GDM1 (cell line): ENCODE results near the gene EDAR.

Experiments used
- DNase-seq: peaks from one replicate; lab custom pipeline; 2025; lab: John Stamatoyannopoulos, UW

EDAR gene

DNA sequence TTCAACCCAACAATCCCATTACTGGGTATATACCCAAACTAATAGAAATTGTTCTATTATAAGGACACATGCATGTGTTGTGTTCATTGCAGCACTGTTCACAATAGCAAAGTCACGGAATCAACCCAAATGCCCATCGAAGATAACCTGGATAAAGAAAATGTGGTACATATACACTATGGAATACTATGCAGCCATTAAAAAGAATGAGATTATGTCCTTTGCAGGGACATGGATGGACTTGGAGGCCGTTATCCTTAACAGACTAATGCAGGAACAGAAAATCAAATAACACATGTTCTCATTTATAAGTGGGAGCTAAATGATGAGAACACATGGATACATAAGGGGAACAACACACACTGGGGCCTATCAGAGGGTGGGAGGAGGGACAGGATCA is 136.6 kb downstream of the EDAR start:
- DNase-seq: no peak

DNA sequence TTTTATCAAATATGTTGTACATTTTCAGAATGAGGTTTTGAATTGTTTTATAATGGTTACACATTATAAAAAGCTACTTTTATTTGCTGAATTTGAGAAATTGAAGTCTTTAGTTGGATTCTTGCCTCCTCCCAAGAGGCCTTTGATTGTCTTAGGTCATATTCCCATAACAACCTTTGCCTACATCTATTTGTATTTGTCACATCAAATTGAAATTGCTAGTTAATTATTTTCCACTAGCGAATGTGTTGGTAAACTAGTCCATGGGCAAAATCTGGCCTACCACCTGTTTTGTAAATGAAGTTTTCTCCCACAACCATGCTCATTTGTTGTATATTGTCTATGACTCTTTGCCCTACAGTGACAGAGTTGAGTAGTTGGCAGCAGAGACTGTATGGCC is 142.0 kb downstream of the EDAR start:
- DNase-seq: no peak

DNA sequence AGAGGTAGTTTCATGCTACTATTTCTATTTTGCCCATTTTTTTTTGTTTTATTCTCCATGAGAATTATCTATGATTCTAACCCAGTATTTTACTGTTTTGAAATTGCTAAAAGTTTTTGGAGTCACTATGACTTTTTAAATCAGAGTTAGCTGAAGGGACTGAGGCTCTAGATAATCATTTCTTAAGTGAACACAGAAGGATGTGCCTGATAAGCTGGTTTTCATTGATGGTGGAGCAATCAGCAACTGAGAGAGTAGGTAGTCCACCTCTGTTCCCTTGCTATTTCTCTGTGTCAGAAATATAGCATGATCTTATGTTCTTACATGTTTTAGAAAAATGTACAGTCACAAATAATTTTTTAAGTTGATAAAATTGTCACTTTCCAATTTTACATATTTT is 143.1 kb downstream of the EDAR start:
- no peak for DNase-seq
